Effector memory CD4-positive, alpha-beta T cell (primary cell): Measurements from ENCODE around the gene CLASP1.

ENCODE experiments used
- DNase-seq, 3 donors: peaks; one replicate each; pipeline ENCODE4 v3.0.0-alpha.2; 2020
- H3K27ac ChIP-seq: 2 replicates; pipeline ENCODE4 v1.7.0; 2013; ENCODE audit warnings: mild to moderate bottlenecking, low read length, moderate library complexity; ENCODE audit not compliant: insufficient read depth, poor library complexity, severe bottlenecking
- H3K27me3 ChIP-seq: replicated peaks from 2 replicates; pipeline ENCODE4 v1.7.0; 2013; ENCODE audit warnings: mild to moderate bottlenecking, low read length; ENCODE audit not compliant: insufficient read depth, control insufficient read depth, poor library complexity, severe bottlenecking
- H3K36me3 ChIP-seq: 2 replicates; pipeline ENCODE4 v1.7.0; 2013; ENCODE audit warnings: mild to moderate bottlenecking, low read length, moderate library complexity; ENCODE audit not compliant: control insufficient read depth, insufficient read depth
- H3K4me1 ChIP-seq: 2 replicates; pipeline ENCODE4 v1.7.0; 2013; ENCODE audit warnings: low read length, mild to moderate bottlenecking; ENCODE audit not compliant: control insufficient read depth, insufficient read depth, poor library complexity, severe bottlenecking
- H3K4me3 ChIP-seq: 2 replicates; pipeline ENCODE4 v1.7.0; 2013; ENCODE audit warnings: low read length, low read depth, mild to moderate bottlenecking; ENCODE audit not compliant: insufficient read depth, poor library complexity, severe bottlenecking
- H3K9me3 ChIP-seq: 2 replicates; pipeline ENCODE4 v1.7.0; 2013; ENCODE audit warnings: mild to moderate bottlenecking, low read length, moderate library complexity; ENCODE audit not compliant: control insufficient read depth

Gene CLASP1

DNA sequence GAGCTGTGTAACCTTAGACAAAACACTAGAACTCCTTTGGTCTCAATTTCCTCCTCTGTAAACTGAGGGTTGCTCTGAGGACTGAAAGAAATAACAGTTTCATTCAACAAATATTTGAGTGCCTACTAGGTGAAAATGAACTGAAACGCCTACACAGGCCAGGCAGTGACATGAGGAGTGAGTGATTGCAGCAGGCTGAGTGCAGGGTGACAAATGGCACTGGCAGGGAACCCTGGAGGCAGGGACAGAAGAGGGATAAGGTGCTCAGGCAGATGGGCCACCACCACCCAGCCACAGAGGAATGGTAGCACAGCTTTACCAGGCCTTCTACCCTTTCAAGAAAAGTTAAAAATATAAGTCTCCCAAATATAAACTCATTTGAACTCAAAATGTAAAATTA, 130.1 kb downstream of the CLASP1 start:
- Histone ChIP-seq H3K27me3 (no peaks in the 10 kb centered on the region), H3K4me3 (no peak overlapping the region), H3K27ac (no peak overlapping the region), H3K36me3 (peaks cover 40% of the 10 kb centered on the region), H3K4me1 (no peaks in the 10 kb centered on the region), H3K9me3 (no peaks in the 10 kb centered on the region)
- no peak for DNase-seq

- no peak overlapping the region for H3K27ac ChIP-seq
- H3K4me1 ChIP-seq = no peaks in the 10 kb centered on the region
- no peak overlapping the region for H3K4me3 ChIP-seq
- no peak for DNase-seq
- no peaks in the 10 kb centered on the region for H3K27me3 ChIP-seq
- peaks cover 27% of the 10 kb centered on the region for H3K36me3 ChIP-seq
- H3K9me3 ChIP-seq = no peaks in the 10 kb centered on the region
Observed at GRCh38 chr2:121513597-121514333, 135.5 kb downstream of the CLASP1 start.

DNA sequence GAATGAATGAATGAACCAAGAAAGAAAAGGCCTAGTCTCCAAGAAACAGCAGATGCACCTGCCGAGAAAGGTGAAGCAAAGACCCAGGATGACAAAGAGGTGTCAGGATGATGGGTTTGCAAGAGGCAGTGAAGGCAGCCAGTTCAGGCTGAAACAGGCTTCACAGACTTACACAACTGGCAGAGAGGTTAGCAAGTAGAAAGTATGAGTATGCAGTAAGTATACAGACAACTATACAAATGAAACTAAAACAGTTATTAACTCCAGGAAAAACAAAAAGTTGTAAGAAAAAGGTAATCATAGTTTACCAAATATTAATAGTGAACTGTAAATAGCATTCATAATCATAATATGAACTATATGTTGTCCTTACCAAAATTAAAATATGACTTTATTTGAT, 138.4 kb downstream of the CLASP1 start:
- H3K36me3 ChIP-seq = peaks cover 31% of the 10 kb centered on the region
- H3K4me1 ChIP-seq = no peaks in the 10 kb centered on the region
- no peaks in the 10 kb centered on the region for H3K27me3 ChIP-seq
- no peaks in the 10 kb centered on the region for H3K9me3 ChIP-seq
- DNase-seq = no peak
- no peak overlapping the region for H3K4me3 ChIP-seq
- no peak overlapping the region for H3K27ac ChIP-seq

- Histone ChIP-seq H3K27me3 (no peaks in the 10 kb centered on the region), H3K4me1 (no peaks in the 10 kb centered on the region), H3K4me3 (no peak overlapping the region), H3K27ac (no peak overlapping the region), H3K36me3 (peaks cover 19% of the 10 kb centered on the region), H3K9me3 (no peaks in the 10 kb centered on the region)
- no peak for DNase-seq
Observed at GRCh38 chr2:121506621-121507020, 142.6 kb downstream of the CLASP1 start.

- H3K4me1 ChIP-seq = no peaks in the 10 kb centered on the region
- no peak overlapping the region for H3K27ac ChIP-seq
- DNase-seq = no peak
- H3K4me3 ChIP-seq = no peak overlapping the region
- H3K9me3 ChIP-seq = no peaks in the 10 kb centered on the region
- H3K27me3 ChIP-seq = no peaks in the 10 kb centered on the region
- H3K36me3 ChIP-seq = peaks cover 23% of the 10 kb centered on the region
Observed at GRCh38 chr2:121505986-121506586, 143.2 kb downstream of the CLASP1 start.

DNA sequence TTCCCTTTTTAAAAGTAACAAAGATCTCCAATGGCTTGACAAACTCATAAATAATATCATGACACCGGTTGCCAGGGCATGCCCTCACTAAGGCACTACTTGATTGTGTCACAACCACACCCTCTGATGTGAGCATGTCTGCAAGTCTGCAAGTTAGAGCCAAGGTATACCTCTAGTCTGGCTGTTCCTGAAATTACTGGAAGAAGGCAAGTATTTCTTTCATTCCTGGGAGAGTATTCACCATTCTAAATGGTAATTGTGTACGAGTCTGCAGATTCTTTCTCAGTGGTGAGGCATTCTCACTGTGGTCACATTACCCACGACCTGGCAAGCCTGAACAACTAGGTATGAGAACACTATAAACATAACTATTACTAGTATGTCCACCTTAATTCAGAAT, 144.3 kb downstream of the CLASP1 start:
- no peak overlapping the region for H3K27ac ChIP-seq
- H3K27me3 ChIP-seq = no peaks in the 10 kb centered on the region
- H3K9me3 ChIP-seq = no peaks in the 10 kb centered on the region
- H3K4me1 ChIP-seq = no peaks in the 10 kb centered on the region
- peaks cover 29% of the 10 kb centered on the region for H3K36me3 ChIP-seq
- no peak for DNase-seq
- H3K4me3 ChIP-seq = no peak overlapping the region

DNA sequence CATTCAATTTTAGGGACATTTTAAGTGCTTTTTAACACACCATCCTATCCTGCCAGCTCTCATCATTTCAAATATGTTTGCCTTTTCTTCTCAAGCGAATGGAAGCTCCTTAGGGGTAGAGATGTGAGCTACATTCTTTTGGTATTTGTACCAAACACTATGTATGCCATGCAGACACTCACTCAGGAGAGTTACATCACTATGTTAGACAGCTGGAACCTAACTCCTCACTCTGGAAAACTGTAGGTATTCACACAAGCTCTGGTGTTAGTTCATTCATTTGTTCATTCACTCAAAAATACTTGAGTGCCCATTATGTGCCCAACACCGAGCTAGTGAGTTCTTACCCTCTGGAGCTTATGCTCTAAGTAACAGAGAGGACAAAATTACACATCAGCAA, 144.9 kb downstream of the CLASP1 start:
- no peaks in the 10 kb centered on the region for H3K4me1 ChIP-seq
- peaks cover 34% of the 10 kb centered on the region for H3K36me3 ChIP-seq
- no peaks in the 10 kb centered on the region for H3K9me3 ChIP-seq
- no peaks in the 10 kb centered on the region for H3K27me3 ChIP-seq
- H3K4me3 ChIP-seq = no peak overlapping the region
- DNase-seq = no peak
- H3K27ac ChIP-seq = no peak overlapping the region

GRCh38 chr2:121502781-121503180, 146.5 kb downstream of the CLASP1 start:
- Histone ChIP-seq H3K27me3 (no peaks in the 10 kb centered on the region), H3K4me1 (no peaks in the 10 kb centered on the region), H3K4me3 (no peak overlapping the region), H3K36me3 (peaks cover 29% of the 10 kb centered on the region), H3K9me3 (no peaks in the 10 kb centered on the region), H3K27ac (no peak overlapping the region)
- no peak for DNase-seq

DNA sequence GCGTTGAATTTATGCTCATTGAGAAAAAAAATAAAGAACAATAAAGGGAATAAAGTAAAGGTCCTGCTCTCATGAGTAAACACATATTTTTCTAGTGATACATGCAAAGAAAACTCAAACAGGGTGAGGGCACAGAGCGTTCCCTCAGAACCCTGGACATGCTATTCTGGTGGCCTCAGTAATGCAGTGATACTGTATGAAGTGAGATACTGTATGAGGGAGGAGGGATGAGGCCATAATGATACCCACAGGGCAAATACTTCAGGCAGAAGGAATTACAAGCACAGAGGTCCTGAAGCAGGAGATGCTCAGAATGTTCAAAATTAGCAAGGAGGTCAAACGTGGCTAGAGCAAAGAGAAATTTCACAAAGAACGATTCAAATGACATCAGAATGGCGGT, 147.0 kb downstream of the CLASP1 start:
- H3K36me3 ChIP-seq = peaks cover 29% of the 10 kb centered on the region
- no peak overlapping the region for H3K27ac ChIP-seq
- no peaks in the 10 kb centered on the region for H3K9me3 ChIP-seq
- DNase-seq = no peak
- H3K27me3 ChIP-seq = no peaks in the 10 kb centered on the region
- H3K4me3 ChIP-seq = no peak overlapping the region
- no peaks in the 10 kb centered on the region for H3K4me1 ChIP-seq

- DNase-seq = no peak
- Histone ChIP-seq H3K9me3 (no peaks in the 10 kb centered on the region), H3K27me3 (no peaks in the 10 kb centered on the region), H3K4me3 (no peak overlapping the region), H3K36me3 (peaks cover 29% of the 10 kb centered on the region), H3K27ac (no peak overlapping the region), H3K4me1 (no peaks in the 10 kb centered on the region)
Observed at GRCh38 chr2:121501554-121501953, 147.7 kb downstream of the CLASP1 start.
